ENCODE measurements around the gene RTN3.
"Not testable (repeated sequence)": the region's sequence is repeated elsewhere in the genome, so short reads cannot be mapped to it uniquely, and the experiment has no call there.

The RTN3 gene

DNA sequence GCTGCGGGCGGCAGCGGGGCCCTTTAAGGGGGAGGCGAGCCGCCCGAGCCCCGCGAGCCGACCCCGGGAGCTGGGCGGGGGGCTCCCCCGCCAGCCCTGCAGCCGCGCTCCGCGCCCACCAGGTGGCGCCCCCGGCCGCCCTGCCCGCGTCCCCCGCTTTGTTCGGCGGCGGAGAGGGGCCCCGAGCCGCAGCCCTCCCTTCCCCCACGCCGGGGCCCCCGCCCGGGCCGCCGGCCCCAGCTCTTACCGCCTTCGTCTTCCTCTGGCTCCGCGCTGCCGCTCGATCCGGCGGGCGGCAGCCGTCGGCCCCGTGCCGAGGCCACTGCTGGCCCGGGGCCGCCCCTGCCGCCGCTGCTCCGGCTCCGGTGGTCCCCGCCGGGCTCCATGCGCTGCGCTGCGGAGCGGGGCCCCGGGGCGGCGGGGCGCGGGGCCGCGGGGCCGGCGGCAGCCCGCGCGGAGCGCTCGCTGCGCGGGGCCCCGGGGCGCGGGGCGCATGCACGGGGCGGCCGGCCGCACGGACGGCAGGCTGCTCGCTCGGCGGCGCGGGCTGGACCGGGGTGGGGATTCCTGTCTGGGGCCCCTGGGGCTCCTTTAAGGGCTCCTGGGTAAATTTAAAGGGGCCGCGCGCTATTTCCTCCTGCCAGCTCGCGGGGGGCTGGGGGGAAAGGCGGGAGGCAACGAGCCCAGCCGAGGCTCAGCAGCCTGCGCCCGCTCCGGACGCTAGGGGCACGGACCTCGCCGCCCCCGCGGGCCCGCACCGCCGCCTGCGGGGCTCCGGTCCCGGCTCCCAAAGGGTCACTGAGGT lies 87.1 kb downstream of the RTN3 start, which contains the start of gene ZFTA:
Gene ZFTA, minus strand, starts transcription at position 539 of the 805 bp plus-strand sequence. Its CDS starts 153 bp downstream, at position 386.
- peak; percentile 88 for DNase-seq (ENCODE audit: low spot score)

DNA sequence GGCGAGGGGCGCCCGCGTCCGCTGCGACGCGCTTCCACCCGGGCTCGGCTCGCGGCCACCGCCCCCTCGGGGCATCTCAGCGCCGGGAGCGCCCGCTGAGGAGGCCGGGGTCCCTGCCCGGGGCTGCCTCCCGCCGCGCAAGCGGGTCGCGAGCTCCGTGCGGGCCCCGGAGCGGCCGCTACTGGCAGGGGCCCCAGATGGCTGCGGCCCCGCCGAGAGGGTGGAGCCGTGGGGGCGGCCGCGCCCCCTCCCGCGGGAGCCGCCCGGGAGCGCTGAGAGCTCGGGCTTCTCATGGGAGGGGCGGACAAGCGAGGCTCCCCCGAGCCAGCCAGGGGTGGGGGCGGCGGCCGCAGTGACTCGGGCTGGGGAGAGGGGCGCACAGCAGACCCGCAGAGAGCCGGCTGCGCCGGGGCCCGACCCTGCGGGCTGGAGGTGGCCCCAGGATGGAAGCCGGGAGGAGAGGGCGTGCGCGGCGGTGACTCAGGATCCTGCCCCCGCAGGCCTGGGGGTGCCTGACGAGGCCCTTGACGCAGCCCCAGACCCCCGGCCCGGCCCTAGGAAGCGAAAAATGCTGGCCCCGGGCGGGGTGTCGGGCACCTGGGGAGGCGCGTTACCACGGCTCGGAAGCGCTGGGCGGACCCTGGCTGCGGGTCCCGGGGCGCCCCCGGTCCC lies 87.9 kb downstream of the RTN3 start:
- peak; percentile 86 for DNase-seq (ENCODE audit: low spot score)

GRCh38 chr11:63769714-63770455 lies 88.6 kb downstream of the RTN3 start:
- DNase-seq (ENCODE audit: low spot score) = no peak

- no peak for DNase-seq (ENCODE audit: low spot score)
These were observed 89.5 kb downstream of the RTN3 start for GRCh38 chr11:63770763-63771162.

DNA sequence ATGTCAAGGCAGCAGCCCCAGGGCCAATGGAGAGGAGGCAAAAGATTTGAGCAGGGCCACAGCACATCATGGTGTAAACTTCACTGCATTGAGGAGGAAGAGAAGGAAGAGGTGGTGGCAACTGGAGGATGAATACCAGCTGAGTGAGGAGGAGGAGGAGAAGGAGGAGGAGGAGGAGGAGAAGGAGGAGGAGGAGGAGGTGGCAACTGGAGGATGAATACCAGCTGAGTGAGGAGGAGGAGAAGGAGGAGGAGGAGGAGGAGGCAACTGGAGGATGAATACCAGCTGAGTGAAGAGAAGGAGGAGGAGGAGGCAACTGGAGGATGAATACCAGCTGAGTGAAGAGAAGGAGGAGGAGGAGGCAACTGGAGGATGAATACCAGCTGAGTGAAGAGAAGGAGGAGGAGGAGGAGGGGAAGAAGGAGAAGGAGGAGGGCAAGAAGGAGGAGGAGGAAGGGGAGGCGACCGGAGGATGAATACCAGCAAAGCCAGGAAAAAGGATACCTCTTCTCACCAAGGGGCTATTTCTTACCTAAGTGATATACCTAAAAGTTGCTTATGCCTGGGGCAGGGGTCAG lies 90.5 kb downstream of the RTN3 start:
- not testable (repeated sequence) for DNase-seq (ENCODE audit: low spot score)

DNA sequence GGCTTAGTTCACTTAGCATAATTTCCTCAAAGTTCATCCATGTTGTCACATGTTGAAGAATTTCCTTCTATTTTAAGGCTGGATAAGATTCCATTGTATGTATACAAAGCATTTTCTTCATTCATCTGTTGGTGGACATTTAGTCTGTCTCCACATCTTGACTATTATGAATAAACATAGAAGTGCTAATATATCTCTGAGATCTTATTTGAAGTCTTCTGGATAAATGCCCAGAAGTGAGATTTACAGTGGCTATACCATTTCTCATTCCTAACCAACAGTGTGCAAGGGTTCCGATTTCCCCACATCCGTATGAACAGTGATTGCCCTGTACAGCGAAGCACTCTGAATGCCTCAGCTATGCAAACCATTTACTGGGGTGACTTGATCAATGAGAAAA lies 93.9 kb downstream of the RTN3 start:
- DNase-seq (ENCODE audit: low spot score) = no peak

DNA sequence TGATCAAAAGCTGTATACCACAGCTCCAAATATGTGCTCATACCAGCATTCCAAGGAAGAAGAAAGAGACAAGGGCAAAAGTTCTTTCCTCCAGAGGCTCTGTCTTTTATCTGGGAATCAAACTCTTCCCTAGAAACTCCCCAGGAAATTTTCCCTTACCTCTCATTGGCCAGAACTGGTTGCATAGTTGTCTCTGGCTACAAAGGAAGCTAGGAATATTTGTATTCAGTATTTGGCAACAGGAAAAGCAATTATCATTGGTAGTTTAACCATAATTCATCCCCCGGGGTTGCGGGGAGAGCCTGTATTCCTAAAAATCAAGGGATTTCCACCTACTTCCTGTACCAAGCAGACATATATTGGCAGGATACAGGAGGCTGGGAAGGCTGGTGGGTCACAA lies 97.7 kb downstream of the RTN3 start:
- no peak for DNase-seq (ENCODE audit: low spot score)

DNA sequence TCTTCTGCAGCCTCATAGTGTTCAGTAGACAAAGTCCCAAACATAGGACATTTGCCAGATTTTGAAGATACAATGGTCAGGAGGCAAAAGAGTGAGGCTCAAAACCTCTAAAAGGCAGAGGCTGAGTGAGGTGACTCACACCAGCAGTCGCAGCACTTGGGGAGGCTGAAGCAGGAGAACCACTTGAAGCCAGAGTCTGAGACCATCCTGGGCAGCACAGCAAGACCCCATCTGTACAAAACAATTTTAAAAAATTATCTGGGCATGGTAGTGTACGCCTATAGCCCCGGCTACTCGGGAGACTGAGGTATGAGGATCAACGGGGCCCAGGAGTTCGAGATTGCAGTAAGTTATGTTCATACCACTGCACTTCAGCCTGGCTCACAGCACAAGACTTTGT lies 101.4 kb downstream of the RTN3 start:
- no peak for DNase-seq (ENCODE audit: low spot score)

DNA sequence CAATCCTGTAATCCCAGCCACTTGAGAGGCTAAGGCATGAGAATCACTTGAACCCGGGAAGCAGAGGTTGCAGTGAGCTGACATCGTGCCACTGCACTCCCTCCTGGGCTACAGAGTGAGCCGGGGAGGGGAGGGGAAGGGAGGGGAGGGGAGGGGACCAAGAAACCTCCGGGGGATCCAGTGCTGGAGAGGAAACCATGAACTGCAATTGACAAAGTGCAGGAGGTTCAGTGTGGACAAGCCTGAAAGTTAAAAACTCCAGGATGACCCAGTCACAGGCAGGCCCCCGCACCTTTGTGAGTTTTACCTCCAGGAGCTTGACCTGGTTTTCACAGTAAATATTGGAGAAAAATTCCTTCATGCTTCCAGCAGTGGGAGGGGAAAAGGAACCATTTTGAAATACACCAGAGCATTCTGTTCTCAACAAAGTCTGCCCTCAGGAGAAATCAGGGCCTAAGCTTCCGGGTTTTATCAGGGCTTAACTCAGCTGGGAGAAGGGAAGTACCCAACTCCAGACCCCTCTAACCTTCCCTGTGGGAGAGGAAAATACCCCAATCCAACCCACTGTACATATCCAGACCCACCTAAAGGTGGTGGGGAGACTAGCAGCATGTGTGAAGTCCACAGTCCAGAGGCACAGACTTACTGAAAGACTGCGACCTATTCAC lies 102.8 kb downstream of the RTN3 start:
- DNase-seq (ENCODE audit: low spot score) = no peak

DNA sequence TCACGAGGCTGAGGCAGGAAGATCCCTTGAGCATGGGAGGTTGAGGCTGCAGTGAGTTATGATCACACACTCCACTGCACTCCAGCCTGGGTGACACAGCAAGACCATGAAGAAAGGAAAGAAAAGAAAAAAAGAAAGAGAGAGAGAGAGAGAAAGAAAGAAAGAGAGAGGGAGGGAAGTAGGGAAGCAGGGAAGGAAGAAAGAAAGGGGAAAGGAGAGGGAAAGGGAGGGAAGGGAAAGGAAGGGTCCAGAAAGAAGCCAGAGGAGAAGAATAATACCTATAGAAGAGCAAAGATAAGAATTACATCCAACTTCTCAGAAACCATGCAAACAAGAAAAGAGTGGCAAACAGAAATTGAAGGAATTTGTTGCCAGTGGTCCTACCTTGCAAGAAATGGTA lies 104.5 kb downstream of the RTN3 start:
- no peak for DNase-seq (ENCODE audit: low spot score)

- DNase-seq (ENCODE audit: low spot score) = no peak
These were observed 110.3 kb downstream of the RTN3 start for GRCh38 chr11:63791495-63792167.

DNA sequence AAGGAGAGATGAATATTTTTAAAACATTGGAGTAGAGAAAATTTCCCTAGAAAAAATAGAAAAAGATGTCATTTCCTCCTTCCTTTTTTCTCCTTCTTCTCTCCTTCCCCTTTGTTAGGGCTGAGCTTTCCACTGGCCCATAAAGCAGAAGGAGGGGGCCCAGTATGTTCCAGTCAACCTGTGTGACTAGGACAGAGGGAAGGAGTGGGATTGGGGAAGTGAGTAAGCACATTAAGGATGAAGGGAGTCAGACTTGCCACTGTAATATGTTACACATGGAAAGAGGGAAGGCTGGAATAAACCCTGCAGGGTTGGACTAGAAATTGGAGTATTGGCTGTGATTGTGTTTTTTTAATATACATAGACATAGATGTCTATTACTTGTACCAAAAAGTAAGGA lies 111.9 kb downstream of the RTN3 start:
- no peak for DNase-seq (ENCODE audit: low spot score)

GRCh38 chr11:63795066-63795465 lies 113.8 kb downstream of the RTN3 start:
- DNase-seq (ENCODE audit: low spot score) = no peak

- no peak for DNase-seq (ENCODE audit: low spot score)
These were observed 119.6 kb downstream of the RTN3 start for GRCh38 chr11:63800921-63801320.

DNA sequence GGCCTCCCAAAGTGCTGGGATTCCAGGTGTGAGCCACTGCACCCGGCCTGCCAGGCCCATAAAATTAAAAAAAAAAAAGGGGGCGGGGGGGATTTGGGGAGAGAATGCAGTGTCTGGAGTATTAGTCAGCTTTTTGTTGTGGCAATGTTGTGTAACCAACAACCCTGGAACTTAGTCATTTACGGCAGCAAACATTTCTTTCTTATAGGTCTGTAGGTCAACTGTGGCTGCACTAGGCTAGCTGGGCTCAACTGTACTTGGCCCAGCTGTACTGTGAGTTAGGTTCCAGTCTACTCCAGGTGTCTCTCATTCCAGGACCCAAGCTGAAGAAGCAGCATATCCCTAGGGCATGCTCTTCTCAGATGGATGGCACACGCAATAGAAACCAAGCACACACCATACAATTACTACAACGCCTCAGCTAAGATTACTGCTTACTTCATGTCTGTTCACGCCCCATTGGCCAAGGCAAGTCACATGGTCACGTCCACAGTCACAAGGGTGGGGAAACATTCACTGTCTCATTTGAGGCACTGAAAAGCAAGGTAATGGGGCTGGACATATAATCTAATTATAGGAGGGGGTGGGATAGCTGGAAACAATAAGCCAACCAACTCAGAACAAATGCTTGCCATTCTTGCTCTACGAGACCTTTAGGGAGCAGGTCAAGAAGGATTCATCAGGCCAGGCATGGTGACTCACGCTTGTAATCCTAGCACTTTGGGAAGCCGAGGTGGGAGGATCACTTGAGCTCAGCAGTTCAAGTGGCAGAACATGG lies 121.5 kb downstream of the RTN3 start:
- DNase-seq (ENCODE audit: low spot score) = no peak

GRCh38 chr11:63804259-63804658 lies 123.0 kb downstream of the RTN3 start:
- DNase-seq (ENCODE audit: low spot score) = no peak

DNA sequence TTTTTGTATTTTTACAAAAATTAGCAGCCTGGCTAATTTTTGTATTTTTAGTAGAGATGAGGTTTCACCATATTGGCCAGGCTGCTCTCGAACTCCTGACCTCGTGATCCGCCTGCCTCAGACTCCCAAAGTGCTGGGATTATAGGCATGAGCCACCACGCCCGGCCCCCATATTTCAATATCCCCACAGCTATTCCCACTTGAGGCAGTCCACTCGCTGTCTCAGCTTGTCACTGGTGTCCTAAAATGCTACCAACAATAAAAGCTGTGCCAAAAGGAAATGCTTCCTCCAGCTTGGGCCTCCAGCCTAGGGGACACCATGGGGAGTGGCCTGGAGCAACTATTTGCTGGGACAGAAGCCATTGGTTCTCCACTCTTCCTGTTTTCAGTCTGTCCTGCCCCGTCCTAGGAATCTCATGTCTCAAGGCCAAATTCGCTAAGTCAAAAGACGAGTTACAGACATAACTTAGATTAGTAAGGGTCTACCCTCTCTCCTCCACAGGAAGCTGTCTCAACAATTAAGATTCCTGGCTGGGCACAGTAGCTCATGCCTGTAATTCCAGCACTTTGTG lies 124.6 kb downstream of the RTN3 start:
- DNase-seq (ENCODE audit: low spot score) = peak; percentile 1

All from AG08396 (cell line).